ENCODE measurements around the gene ZNF789. TPM values are rescaled to one million over a fixed set of nuclear protein-coding genes. Genes with fewer than 3 reads are reported as not detected.
"Not testable (repeated sequence)": the region's sequence is repeated elsewhere in the genome, so short reads cannot be mapped to it uniquely, and the experiment has no call there.

Gene ZNF789
- total RNA-seq, 1 donor from 2014 or later: 27.2 TPM

DNA sequence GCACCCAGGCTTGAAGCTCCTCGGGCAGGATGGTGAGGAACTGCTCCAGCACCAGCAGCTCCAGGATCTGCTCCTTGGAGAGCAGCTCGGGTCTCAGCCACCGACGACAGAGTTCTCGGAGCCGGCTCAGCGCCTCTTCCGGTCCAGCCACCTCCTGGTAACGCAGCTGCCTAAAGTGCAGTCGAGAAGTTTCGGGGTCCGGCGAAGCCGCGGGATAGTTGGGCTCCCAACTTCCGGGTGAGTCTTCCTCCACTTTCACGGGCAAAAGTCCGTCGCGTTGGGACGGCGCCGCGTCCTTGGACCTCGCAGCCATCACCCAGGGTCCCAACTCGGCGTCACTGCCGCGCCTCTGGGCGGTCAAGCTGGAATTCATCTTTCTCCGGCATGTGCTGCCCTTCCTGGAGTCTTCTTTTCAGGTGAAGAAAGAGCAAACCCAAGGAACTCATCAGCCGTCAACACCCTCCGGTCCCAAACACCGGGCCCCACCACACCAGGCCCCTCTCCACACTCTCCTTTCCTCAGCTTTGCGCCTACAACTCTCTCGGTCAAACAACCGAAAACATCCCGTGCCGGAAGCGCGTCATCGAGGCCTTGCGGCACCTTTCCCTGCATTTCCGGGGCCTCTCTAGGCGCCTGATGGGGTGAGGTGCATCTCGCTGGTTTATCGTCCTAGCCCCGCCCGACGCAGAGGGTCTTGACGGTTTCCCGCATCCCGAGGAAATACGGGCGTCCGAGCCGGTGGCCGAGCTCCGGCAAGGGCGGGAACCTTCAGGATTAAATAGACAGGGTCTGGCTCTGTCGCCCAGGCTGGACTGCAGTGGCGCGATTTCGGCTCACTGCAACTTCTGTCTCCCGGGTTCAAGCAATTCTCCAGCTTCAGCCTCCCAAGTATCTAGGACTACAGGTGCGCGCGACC, 27.3 kb downstream of the ZNF789 start, which contains the start of gene ZNF394:
ZNF394 (minus strand) TSS at position 561 of the 916 bp plus-strand sequence; CDS start at position 373, 188 bp downstream.
- H3K27me3 Mint-ChIP-seq (ENCODE audit: low read depth): no peaks in the 10 kb centered on the region
- peak; percentile 71 to 84 for DNase-seq (ENCODE audit: low spot score in 2 of 2, unreplicated experiment in 2 of 2)
- H3K27ac Mint-ChIP-seq: peak within 1 kb of the TSS; percentile 100
- peaks cover 14% of the 10 kb centered on the region for H3K36me3 Mint-ChIP-seq
- TF ChIP-seq, protein P1, sequence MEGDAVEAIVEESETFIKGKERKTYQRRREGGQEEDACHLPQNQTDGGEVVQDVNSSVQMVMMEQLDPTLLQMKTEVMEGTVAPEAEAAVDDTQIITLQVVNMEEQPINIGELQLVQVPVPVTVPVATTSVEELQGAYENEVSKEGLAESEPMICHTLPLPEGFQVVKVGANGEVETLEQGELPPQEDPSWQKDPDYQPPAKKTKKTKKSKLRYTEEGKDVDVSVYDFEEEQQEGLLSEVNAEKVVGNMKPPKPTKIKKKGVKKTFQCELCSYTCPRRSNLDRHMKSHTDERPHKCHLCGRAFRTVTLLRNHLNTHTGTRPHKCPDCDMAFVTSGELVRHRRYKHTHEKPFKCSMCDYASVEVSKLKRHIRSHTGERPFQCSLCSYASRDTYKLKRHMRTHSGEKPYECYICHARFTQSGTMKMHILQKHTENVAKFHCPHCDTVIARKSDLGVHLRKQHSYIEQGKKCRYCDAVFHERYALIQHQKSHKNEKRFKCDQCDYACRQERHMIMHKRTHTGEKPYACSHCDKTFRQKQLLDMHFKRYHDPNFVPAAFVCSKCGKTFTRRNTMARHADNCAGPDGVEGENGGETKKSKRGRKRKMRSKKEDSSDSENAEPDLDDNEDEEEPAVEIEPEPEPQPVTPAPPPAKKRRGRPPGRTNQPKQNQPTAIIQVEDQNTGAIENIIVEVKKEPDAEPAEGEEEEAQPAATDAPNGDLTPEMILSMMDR (IDR thresholded peaks at IDR 0.05; ENCODE audit: unreplicated experiment): no peak
- peaks cover 25% of the 10 kb centered on the region for H3K4me1 Mint-ChIP-seq
- H3K4me3 Mint-ChIP-seq: peak within 1 kb of the TSS; percentile 99
- H3K9me3 Mint-ChIP-seq: no peaks in the 10 kb centered on the region

DNA sequence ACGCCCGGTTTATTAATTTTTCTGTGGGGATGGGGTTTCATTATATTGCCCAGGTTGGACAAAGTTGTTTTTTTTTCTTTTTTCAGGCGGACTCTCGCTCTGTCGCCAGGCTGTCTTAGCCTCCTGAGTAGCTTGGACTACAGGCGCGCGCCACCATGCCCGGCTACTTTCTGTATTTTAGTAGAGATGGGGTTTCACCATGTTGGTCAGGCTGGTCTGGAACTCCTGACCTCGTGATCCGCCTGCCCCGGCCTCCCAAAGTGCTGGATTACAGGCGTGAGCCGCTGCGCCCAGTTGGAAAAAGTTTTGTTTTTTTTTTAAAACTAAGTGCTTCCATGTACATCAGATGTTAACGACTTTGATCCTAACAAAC, 27.9 kb downstream of the ZNF789 start:
- Mint-ChIP-seq H3K27me3 (ENCODE audit: low read depth) (no peaks in the 10 kb centered on the region), H3K4me1 (peaks cover 28% of the 10 kb centered on the region), H3K9me3 (no peaks in the 10 kb centered on the region), H3K4me3 (peak overlapping the region; percentile 99), H3K27ac (peak overlapping the region; percentile 100), H3K36me3 (peaks cover 13% of the 10 kb centered on the region)
- TF ChIP-seq, protein P1 (IDR thresholded peaks at IDR 0.05; ENCODE audit: unreplicated experiment): no peak
- no peak for DNase-seq (ENCODE audit: low spot score in 2 of 2, unreplicated experiment in 2 of 2)

DNA sequence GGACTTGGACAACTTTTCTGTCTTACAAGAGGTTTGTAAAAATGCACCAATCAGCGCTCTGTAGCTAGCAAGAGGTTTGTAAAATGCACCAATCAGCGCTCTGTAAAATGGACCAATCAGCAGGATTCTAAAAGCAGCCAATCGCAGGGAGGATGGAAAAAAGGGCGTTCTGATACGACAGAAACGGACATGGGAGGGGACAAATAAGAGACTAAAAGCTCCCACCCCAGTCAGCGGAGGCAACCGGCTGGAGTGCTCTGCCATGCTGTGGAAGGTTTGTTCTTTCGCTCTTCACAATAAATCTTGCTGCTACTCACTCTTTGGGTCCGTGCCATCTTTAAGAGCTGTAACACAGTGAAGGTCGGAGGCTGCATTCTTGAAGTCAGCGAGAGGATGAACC, 28.5 kb downstream of the ZNF789 start:
- Mint-ChIP-seq H3K4me3 (peak overlapping the region; percentile 99), H3K27ac (peak overlapping the region; percentile 43)
- DNase-seq (ENCODE audit: low spot score in 2 of 2, unreplicated experiment in 2 of 2): not testable (repeated sequence)

DNA sequence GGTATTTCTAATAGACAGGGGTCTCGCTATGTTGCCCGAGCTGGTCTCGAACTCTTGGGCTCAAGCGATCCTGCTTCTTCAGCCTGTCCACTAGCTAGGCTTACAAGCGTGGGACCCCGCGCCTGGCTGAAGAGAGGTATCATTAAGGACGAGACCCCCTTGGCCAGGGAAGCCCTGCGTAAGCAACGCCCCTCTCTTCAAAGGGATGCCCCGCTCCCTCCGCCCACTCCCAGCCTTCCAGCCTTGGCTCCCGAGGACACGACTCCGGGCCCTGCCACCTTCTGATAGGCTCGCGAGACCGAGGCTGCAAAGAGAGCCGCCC, 31.6 kb downstream of the ZNF789 start:
- H3K4me3 Mint-ChIP-seq: peak overlapping the region; percentile 96
- no peaks in the 10 kb centered on the region for H3K36me3 Mint-ChIP-seq
- no peaks in the 10 kb centered on the region for H3K27me3 Mint-ChIP-seq (ENCODE audit: low read depth)
- peaks cover 26% of the 10 kb centered on the region for H3K4me1 Mint-ChIP-seq
- H3K9me3 Mint-ChIP-seq: no peaks in the 10 kb centered on the region
- H3K27ac Mint-ChIP-seq: peak overlapping the region; percentile 98
- TF ChIP-seq, protein P1 (IDR thresholded peaks at IDR 0.05; ENCODE audit: unreplicated experiment): no peak
- DNase-seq (ENCODE audit: low spot score in 2 of 2, unreplicated experiment in 2 of 2): peak; percentile 98 to 99

More for the DNA sequence above, 28.5 kb downstream of the ZNF789 start:
- H3K4me1 Mint-ChIP-seq: peaks cover 34% of the 10 kb centered on the region
- H3K36me3 Mint-ChIP-seq; H3K27me3 Mint-ChIP-seq (ENCODE audit: low read depth); H3K9me3 Mint-ChIP-seq: not testable (repeated sequence)

DNA sequence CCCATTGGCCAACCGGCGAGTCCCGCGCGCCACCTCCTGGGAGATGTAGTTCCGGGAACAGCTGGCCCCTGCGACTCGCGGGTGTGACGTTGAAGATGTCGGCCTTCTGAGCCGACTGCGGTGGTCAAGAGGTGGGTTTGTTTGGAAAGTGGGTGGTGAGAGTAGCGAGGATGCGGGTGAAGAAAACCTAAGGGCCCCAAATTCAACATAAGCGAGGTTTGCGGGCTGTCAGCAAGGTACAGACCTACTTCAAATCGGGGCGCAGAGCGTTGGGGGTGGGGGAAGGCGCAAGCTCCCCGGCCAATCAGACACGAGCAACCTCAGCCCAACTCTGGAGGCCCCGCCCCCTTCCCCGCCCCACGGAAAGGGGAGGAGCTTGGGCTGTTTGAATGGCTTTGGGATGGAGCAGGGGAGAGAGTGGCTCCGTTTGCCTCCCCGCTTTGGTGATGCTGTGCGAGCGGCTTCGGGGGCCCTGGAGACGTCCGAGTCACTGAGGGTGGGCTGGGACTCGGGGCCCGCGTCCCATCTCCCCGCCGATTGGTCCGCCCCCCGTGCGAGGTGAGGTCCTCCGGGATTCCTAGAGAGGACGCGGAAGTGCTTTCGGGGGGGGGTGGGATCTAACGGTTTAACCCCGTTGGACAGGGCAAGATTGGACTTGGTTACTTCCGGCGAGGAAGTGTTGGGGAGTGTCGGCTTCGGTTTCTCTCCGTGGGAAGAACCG, 32.1 kb downstream of the ZNF789 start, which contains the start of gene ZKSCAN5:
ZKSCAN5 (plus strand) TSS at position 60 of the 721 bp plus-strand sequence. CDS start 1,383 bp downstream, outside the sequence.
- Mint-ChIP-seq H3K9me3 (no peaks in the 10 kb centered on the region), H3K36me3 (peaks cover 1% of the 10 kb centered on the region), H3K4me1 (peaks cover 22% of the 10 kb centered on the region), H3K27ac (peak within 1 kb of the TSS; percentile 98), H3K4me3 (peak within 1 kb of the TSS; percentile 96), H3K27me3 (ENCODE audit: low read depth) (no peaks in the 10 kb centered on the region)
- TF ChIP-seq, protein P1 (IDR thresholded peaks at IDR 0.05; ENCODE audit: unreplicated experiment): no peak
- DNase-seq (ENCODE audit: low spot score in 2 of 2, unreplicated experiment in 2 of 2): peak; percentile 93 to 96

DNA sequence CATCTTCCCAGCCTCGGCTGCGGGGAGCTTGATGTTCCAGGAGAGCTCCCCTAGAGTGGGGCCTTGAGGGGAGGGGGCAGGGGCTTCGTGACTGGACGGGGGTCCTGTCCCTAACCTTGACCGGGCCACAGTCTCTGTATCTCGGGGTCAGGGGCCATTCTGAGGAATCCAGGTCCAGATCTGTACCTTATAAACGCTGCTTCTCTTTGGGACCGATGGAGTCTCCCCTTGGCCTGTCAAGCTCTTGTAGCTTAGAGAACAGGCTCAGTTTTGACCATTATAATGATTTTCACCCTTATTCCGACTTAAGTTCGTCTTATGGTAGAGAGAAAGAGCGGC, 32.6 kb downstream of the ZNF789 start:
- H3K9me3 Mint-ChIP-seq: no peaks in the 10 kb centered on the region
- no peaks in the 10 kb centered on the region for H3K27me3 Mint-ChIP-seq (ENCODE audit: low read depth)
- peak overlapping the region; percentile 96 for H3K4me3 Mint-ChIP-seq
- peak overlapping the region; percentile 98 for H3K27ac Mint-ChIP-seq
- DNase-seq (ENCODE audit: low spot score in 2 of 2, unreplicated experiment in 2 of 2): no peak
- peaks cover 18% of the 10 kb centered on the region for H3K4me1 Mint-ChIP-seq
- TF ChIP-seq, protein P1 (IDR thresholded peaks at IDR 0.05; ENCODE audit: unreplicated experiment): no peak
- H3K36me3 Mint-ChIP-seq: peaks cover 1% of the 10 kb centered on the region
